Activated CD4-positive, alpha-beta T cell treated with anti-CD3 and anti-CD28 coated beads, Interleukin-2, amount 50 U/mL, for 1 hour (primary cell): ENCODE measurements around the gene PIP5KL1.

Experiments
- DNase-seq: peaks from one replicate; pipeline ENCODE4 v3.0.0-alpha.2; 2020

Gene PIP5KL1

DNA sequence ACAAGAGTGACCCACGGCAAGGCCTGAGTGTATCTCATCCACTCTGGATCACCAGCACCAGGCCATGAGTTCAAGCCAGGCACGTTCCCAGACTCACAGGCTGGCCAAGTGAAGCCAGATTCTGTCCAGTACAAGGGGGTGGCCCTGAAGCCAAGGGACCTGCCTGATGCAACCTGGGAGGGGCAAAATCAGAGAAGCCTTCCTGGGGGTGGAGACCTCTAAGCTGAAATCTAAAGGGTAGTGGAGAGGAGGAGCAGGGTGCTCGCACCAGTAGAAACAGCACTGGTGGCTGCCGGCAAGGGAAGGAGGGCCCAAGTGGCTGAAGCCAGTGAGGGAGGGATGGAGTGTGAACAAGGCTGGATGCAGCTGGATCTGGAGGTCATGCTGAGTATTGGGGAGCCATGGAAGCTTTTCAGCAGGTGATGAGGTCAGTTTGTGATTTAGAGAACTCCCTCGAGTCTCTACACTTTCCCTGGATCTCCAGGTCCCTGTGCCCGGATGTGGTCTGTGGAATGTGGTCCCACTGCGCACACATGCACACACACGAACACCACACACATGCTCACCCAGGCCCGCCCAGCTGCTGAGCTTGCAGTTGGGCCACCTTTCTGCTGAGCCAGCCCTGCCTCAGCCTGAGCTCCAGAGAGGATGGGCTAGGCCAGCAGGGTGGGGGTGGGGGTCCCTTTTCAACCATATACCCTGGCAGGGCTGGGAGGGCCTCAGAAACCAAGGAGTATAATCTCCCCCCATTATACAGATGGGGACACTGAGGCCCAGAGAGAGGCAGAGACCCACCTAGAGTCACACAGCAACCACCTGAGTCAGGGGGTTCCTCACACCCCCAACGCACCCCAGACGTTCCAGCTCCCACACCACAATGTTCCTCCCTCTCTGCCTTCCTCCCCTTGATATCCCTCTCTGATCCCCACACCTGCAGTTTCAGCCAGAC, 1.6 kb downstream of the PIP5KL1 start:
- no peak for DNase-seq

DNA sequence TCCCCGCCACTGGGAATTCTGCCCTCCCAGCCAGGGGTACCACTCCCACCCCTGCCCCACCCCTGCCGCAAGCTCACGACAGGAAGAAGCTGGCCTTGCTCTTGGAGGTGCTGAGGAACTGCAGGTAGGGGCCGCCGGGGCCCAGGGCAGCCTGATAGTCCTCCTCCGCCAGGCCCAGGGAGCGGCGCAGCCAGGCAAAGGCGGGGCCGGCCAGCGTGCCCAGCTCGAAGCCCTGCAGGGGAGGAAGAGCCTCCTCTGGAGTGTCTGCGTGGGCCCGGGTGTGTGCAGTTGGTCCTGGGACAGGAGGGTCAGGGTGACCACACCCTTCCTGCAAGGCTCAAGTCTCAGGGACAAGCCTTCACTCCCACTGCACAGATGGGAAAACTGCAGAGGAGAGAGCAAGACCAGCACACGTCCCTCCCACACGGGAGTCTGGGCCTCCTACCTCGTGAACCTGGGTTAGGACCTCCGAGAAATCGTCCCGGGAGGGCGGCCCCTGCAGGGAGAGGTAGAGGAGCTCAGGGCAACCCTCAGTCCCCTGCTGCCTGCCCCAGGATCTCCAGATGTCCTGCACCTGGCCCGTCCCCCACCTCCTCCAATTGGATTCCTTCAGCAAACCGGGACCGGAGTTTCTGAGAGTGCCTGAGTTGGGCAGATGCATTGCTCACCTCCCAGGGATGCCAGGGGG, 2.4 kb downstream of the PIP5KL1 start:
- no peak for DNase-seq

DNA sequence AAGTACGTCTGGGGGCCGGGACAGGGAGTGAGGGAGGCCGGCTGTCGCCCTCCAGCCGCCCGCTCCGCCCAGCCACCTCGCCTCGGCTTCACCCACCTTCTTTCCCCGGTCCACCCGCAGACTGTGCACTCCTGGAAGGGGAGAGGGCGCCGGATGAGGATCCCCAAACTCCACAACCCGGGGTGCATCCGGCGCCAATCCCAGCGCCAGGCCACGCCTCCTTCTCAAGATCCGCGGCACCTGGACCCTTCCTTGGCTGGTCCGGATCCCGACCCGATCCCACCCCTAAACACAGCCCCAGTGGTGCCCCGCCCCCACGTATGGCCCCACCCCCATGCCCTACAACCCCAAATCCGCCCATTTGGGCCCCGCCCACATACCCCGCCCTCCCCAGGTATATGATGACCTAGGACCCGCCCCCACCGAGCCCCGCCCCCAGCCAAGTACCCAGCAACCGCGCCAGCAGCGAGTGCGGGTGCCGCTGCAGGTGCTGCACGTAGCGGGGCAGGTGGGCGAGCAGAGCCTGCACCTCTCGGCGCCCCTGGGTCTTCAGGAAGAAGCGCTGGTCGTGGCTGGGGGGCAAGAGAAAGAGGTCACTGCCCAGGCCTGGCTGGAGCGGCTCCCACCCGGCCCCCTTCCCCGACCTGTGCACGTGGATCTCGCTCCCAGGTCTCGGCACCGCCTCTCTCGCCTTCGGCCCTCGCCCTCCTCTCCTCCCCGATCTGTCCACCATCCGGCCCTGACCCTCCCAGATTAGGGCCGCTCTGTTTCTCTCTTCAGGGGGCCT, 3.2 kb downstream of the PIP5KL1 start:
- peak; percentile 84 for DNase-seq

DNA sequence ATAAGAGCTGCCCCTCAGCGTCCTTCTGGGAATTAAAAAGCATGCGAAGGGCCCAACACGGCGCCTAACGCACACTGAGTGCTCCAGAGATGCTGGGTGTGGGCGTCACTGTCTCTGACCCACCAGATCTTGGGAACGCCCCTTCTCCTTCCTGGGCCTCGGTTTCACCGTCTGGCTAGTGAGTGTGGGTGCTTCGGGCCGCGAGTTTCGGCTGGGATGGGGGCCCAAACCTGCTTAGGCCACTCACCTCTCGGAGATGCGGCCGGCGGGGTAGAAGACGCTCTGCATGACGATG, 3.7 kb downstream of the PIP5KL1 start:
- no peak for DNase-seq

DNA sequence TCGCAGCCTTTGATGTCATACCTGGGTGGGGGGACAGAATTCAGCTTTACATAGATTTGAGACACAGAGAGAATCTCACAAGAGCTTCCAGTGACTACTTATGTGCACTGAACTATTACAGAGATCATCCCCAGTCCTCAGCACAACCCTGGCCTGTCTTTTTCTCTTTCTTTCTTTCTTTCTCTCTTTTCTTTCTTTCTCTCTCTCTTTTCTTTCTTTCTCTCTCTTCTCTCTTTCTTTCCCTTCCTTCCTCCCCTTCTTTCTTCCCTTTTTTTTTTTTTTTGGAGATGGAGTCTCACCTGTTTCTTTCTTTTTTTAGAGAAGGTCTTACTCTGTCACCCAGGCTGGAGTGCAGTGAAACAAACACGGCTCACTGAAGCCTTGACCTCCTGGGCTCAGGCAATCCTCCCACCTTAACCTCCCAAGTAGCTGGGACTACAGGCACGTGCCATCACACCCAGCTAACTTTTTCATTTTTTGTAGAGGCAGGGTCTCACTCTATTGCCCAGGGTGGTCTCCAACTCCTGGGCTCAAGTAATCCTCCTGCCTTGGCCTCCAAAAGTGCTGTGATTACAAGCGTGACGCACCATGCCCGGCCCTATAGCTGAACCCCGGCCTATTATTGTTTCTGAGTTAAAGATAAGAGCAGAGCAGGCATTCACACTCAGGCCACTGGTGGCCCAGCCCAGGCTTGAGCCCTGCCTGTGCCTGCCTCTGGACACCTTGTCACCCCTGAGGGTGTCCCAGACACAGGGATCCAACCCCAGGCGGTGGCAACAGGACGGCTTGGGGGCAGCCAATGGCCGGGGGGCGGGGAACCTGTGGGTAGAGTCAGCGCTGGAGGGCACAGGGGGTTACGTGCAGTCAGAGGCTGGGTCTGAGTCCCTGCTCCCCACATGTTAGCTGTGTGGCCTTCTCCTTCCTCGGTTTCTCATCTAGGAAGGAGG, 4.3 kb downstream of the PIP5KL1 start:
- no peak for DNase-seq

DNA sequence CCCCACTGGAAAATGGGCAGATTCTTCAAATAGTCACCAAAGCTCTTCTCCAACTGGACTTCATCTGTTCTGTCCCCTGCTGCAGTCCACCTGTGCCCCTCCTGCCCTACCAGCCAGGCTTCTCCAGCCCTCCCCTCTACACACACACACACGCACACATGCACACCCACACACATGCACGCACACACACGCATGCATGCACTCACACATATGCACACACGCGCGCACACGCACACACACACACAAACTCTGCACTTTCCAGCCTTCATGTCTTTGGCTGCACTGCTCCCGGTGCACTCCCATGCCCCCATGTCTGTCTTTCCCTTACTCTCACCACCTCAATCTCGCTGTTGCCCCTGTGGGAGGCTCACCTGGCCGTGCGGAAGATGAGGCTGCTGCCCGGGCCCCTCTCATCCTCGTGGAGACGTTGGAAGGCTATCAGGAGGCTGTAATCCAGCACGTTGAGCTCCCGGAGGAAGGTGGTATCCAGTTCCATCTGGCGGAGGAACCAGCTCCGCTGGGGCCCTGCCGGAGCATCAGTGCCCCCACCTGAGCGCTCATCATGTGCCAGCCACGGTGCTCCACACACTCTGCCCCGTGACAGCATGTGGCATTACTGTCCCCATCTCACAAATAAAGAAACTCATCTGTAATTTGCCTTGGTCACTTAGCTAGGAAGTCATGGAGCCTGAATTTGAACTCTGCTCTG, 5.7 kb downstream of the PIP5KL1 start:
- DNase-seq = no peak

DNA sequence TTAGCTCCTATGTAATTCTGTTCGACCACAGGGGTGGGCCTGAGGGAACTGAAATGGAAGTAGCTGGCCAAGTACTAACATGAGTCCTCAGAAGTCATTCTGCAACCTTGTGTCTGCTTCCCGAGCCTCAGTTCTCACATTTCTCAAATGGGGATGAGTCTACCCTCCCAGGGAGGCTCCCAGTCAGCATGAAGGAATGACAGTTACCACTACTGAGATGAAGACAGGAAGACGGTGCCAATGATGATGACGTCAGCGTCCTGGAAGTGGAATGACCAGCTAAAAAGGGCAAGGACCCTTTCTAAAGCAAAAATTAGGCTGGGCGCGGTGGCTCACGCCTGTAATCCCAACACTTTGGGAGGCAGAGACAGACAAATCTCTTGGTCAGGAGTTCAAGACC, 6.8 kb downstream of the PIP5KL1 start:
- no peak for DNase-seq

DNA sequence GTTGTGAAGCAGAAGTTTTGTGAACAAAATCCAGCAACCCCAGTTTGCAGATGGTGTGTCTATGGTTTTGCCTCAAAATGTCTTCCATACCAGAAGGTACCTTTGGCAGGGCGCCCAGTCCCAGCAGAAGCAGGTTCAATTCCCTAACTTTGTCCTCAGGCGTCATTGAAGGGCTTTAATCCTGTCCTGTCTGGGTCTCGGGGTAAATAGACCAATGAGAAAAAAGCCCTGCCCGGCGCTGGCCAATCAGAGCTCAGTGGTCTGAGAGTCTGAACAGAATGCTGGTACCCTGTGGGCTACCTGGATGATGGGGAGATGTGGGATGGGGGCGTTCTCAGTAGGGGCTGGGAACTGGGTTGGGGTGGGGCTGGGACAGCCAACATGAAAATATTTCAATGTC, 7.5 kb downstream of the PIP5KL1 start:
- DNase-seq = no peak

DNA sequence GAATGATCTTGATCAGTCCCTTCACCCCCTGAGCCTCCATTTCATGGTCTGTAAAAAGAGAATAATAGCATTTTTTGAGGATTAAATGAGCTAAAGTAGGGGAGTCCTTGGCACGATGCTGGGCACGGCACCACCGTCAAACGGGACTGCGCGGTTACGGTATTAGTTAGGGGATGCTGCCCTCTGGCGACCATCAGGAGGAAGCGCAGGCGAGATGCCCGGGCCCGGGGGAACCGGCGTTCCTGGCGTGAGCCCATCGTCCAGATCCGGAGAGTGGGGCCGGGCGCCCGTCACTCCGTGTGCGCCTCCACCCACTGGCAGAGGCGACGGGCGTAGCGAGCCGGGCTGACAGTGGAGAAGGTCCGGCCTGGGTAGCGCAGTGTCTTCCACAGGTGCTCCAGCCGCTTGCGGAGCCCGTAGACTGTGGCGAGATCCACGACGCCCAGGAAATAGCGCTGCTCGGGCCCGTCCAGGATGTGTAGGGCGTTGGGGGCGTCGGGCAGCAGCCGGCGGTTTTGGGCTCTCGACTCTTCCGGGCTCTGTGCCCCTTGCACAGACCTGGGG, 8.9 kb downstream of the PIP5KL1 start:
- DNase-seq = peak; percentile 77

DNA sequence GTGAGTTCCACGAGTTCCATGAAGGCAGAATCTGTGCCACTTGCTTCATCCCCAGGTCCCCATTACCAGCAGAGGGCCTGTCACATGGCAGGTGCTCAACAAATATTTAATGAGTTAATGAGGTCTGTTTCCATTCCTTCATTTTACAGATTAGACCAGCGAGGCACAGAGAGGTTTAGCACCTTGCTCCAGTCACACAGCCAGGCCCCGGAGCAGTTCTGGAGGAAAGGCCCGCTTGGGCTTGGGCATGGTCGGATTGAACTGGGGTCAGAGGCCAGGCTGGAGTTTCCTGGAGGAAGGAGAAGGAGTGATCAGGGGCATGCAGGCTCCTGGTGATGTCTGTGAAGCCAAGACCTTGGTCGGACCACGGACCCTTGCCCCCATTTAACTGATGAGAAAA, 9.8 kb downstream of the PIP5KL1 start:
- DNase-seq = no peak

DNA sequence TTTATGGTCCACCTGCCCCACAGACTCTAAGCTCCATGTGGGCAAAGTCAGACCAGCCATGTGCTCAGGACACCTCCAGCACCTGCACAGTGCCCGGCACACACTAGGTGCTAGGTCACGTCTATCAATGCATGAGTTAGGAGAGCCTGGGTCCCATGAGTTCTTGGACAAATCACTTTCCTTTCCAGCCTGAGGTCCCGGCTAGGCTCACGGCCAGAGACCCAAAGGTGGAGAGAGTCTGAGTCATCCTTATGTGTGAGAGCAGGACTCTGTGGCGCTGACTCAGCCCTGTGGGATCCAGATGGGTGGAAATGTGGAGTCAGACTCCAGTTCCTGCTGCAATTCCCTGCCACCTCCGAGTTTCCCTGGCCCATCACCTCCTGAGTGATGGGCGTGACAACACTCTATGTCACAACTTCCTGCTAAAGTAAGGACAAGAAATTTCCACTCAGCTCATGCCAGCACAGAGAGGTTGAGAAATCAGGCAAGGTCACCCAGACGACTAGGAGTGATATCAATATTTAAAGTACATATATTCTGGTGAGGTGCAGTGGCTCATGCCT, 11.2 kb downstream of the PIP5KL1 start:
- no peak for DNase-seq

DNA sequence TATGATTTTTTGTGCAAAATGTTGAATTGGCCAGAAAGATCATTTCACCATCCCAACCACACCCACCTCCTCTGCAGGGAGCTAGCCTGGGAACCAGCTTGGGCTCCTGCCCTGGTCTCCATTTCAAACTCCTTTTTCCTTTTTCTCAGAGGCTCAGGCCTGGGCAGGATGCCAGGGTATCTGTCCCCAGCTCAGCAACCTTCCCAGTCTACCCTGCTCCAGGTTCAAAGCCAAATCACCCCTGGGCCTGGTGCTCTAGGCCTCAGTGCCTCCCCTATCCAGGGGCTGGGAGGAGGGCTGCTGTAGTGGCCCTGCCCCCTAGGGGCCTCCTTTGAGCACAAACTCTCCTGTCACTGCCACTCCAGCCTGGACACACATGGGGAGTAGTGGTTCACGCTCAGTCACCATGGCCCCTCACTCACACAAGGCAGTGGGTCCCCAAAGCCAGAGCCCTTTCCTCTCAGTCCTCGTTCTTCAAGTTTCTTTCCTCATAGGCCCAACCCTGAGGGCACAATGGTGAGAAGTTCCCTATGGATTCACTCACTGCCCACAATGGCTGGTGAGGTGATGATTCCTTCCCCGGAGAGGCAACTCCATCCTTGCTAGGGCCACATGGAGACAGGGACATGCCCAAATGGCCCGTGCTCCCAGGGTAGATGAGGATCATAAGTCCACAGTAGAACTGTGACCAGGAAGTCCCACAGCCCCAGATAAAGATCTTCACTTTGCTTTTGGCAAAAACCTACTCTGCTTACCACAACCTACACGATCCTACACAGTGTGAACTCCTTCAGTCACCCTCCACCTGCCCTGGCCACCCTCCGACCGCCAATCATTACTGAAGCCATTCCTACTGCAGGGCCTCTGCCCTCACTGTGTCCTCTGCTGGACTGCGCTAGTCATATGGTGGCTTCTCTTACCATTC, 12.1 kb downstream of the PIP5KL1 start:
- no peak for DNase-seq

DNA sequence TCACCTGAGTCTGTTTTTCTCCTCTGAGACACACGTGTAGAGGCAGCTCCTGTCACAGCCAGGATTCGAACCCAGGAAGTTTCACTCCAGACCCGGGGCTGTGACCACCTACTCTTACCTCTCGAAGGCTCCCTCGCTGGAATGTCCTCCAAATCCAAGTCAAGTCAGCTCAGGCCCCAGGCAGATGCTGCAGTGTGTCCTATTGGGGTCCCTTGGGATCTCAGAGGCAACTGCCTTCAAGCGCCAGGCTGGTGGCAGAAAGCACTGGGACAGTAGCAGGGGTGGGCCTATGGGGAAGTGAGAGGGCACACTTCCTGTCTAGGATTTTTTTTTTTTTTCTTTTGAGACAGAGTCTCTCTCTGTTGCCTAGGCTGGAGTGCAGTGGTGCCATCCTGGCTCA, 13.0 kb downstream of the PIP5KL1 start:
- DNase-seq = no peak

DNA sequence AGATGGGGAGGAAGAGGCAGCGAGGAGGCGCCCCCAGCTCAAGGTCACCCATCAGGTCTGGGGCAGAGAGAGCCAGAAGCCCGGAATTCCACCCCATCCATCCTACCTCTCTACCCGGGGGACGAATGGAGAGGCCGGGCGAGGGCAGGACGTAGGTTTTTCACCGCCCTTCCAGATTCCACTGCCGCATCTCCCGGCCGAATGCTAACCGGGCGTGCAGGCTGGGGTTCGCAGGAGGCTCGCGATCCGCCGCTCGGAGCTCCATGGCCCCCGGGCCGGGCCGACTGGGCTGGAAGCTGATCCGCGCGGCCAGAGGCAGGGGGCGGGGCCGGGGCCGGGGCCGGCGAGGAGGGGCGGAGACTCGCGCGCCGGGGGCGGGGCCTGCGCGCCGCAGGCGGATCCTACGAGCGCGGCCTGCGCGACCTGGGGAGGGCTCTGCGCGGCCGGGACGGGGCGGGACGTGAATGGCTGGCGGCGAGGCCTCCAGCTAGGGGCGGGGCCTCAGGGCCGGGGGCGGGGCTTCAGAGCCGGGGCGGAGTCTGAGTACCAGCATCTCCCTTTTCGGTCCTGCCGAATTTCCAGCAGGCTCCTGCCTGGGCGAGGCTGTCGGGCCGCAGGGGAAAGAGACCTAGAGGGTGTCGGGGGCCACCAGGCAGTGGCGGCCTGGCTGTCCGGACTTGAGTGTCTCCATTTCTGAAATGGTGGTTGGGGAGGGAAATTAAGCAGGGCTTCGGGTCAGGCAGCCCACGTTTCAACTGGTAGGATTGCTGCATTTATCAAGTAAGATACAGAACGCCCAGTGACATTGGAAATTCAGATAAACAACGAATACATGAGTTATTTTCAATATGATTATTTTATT, 13.6 kb downstream of the PIP5KL1 start, which contains the start of gene ST6GALNAC4:
Gene ST6GALNAC4 (minus strand): TSS at position 322 of the 862 bp plus-strand sequence. CDS start 622 bp downstream, outside the sequence.
- DNase-seq = peak; percentile 95

DNA sequence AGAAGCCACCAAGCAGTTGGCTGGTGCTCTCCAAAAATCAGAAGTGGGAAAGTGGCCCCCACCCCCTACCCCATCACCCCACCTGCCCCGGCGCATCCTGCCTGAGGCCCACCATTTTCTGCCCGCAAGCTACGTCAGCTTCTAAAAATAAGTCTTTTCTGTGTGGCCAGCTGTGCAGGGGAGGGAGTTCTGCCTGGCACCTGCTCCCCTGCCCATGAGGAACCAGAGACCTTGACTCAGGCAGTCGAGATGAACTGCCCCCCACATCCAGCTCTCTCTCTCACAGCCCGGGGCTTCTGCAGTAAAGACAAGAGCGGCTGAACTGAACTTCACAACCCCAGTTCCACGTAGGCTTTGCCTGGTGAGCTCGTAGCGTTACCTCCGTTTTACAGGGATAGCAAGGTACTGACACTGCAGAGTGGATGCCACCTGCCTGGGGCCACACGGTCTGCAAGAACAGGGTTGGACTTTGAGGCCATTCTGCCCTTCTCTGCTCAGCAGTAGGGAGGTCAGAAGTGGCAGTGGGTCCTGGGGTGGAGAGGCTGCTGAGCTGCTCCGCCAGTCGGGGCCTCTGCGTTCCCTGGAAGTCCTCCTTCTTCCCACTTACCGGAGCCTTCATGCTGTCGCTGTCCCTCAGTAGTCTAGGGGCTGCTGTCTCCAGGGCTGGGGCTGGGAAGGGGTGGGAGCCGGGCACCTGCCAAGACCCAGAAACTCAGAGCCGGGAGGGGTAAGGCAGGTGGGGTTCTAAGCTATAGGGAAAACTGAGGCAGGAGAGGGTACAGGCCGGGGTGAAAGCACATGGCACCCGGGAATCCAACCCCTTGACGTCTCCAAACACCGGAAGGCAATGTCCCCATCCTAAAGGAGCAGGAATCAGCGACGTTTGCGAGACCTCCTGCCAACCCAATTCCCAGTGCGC, 14.5 kb downstream of the PIP5KL1 start:
- no peak for DNase-seq

DNA sequence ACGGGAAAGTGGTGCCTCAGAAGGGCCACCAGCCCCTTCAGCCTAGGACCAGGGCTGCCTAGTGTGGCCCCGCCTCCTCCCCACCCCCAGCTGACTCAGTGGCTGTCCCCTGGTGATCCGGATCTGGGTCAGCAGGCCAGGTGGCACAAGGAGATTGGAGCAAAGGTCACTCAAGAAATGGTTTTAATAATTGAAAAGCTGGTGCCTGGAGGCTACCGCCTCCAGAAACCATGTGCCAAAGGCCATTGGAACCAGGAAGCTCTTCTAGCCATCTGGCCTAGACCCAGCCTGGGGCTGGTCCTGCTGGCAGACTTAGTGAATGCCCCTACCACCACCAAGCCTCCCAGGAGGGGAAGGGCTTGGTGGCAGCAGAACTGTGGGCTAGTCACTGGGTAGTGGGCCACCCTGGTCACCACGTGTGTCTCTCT, 15.2 kb downstream of the PIP5KL1 start:
- no peak for DNase-seq

DNA sequence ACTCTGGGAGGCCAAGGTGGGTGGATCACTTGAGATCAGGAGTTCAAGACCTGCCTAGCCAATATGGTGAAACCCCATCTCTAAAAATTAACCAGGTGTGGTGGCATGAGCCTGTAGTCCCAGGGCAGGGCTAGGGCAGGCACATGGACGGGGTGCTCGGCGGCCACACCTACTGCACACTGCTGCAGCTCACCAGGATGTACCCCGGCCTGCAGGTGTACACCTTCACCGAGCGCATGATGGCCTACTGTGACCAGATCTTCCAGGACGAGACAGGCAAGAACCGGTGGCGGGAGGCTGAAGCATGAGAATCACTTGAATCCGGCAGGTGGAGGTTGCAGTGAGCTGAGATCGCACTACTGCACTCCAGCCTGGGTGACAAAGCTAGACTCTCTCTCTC, 16.9 kb downstream of the PIP5KL1 start:
- no peak for DNase-seq

DNA sequence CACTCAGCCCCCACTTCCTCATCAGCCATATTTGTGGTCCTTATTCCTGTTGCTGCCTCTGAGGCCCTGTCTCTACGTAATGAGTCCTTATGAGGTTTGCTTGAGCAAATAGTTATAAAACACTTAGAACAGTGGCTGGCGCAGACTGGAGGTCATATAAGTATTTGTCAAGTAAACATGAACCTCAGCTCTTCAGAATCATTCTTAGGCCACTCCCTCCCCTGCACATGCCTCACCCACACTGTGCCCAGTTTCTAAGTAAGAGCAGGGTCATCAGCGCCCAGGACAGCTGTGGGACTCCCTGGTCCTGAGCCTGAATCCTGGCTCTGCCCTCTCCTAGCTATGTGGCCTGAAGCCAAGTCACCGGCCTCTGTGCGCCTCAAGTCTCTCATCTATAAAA, 17.7 kb downstream of the PIP5KL1 start:
- no peak for DNase-seq
